ENCODE measurements around the gene SPAAR.

The SPAAR gene, protein sequence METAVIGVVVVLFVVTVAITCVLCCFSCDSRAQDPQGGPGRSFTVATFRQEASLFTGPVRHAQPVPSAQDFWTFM

DNA sequence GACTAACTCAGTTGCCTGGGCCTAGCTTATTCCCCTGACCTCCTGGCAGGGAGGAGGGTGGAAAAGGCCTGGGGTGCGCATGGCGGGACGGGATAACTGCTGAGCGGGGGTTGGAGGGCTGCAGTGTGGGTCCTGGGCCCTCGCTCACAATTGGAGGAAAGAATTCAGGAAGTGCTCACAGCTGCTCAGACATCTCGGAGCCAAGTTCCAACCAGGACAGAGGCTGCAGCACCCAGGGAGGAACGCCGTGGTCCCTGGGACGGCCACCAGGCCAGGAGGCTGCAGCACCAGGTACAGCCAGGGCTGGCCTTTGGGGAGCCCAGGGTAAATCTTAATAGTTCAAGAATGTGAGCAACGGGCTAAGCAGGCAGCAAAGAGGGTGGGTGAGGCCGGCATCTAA lies at the start of gene SPAAR:
Gene SPAAR (plus strand): TSS at position 217 of the 400 bp plus-strand sequence. CDS start 974 bp downstream, outside the sequence.
- peak within 1 kb of the TSS; percentile 71 for H3K27ac ChIP-seq
- H3K36me3 ChIP-seq (replicated peaks), result no peaks in the 10 kb centered on the region
- H3K27me3 ChIP-seq (replicated peaks), result no peaks in the 10 kb centered on the region
- TF ChIP-seq, protein P1, sequence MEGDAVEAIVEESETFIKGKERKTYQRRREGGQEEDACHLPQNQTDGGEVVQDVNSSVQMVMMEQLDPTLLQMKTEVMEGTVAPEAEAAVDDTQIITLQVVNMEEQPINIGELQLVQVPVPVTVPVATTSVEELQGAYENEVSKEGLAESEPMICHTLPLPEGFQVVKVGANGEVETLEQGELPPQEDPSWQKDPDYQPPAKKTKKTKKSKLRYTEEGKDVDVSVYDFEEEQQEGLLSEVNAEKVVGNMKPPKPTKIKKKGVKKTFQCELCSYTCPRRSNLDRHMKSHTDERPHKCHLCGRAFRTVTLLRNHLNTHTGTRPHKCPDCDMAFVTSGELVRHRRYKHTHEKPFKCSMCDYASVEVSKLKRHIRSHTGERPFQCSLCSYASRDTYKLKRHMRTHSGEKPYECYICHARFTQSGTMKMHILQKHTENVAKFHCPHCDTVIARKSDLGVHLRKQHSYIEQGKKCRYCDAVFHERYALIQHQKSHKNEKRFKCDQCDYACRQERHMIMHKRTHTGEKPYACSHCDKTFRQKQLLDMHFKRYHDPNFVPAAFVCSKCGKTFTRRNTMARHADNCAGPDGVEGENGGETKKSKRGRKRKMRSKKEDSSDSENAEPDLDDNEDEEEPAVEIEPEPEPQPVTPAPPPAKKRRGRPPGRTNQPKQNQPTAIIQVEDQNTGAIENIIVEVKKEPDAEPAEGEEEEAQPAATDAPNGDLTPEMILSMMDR (IDR thresholded peaks at IDR 0.05; ENCODE audit: low read depth, low read length, missing control alignments), result no peak
- no peak within 1 kb of the TSS for H3K4me3 ChIP-seq (ENCODE audit: low read depth, low read length)
- no peak for DNase-seq
- in situ Hi-C loops (cut with HindIII; ENCODE audit: low pct_ligation_motif_present, low sequenced_read_pairs), result no loop called here

DNA sequence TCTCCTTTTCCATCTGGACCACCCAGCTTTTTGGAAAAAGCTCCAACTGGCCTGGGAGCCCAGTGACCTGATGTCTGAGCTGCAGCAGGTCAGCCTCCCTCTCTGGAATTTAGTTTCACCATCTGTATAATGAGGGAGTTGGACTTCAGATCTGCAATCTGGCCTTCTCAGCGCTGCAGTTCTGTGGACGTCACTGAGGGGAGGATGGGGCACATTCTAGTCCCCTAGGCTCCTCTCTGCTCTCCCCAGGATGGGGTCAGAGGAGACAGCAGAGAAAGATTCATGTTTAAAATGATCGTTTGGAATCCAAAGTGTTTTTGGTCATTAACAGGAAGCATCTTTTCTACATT lies 49.3 kb upstream of the SPAAR start:
- Histone ChIP-seq H3K27me3 (replicated peaks) (peaks cover 1% of the 10 kb centered on the region), H3K36me3 (replicated peaks) (no peaks in the 10 kb centered on the region), H3K27ac (no peak overlapping the region), H3K4me3 (ENCODE audit: low read depth, low read length) (no peak overlapping the region)
- TF ChIP-seq, protein P1 (IDR thresholded peaks at IDR 0.05; ENCODE audit: low read depth, low read length, missing control alignments), result no peak
- in situ Hi-C loops (cut with HindIII; ENCODE audit: low pct_ligation_motif_present, low sequenced_read_pairs), result no loop called here
- no peak for DNase-seq

GRCh38 chr9:35861161-35861897 lies 48.0 kb upstream of the SPAAR start:
- Histone ChIP-seq H3K27ac (no peak overlapping the region), H3K4me3 (ENCODE audit: low read depth, low read length) (no peak overlapping the region), H3K36me3 (replicated peaks) (no peaks in the 10 kb centered on the region), H3K27me3 (replicated peaks) (peaks cover 1% of the 10 kb centered on the region)
- in situ Hi-C loops (cut with HindIII; ENCODE audit: low pct_ligation_motif_present, low sequenced_read_pairs), result no loop called here
- DNase-seq, result no peak
- TF ChIP-seq, protein P1 (IDR thresholded peaks at IDR 0.05; ENCODE audit: low read depth, low read length, missing control alignments), result no peak

- TF ChIP-seq, protein P1 (IDR thresholded peaks at IDR 0.05; ENCODE audit: low read depth, low read length, missing control alignments), result no peak
- in situ Hi-C loops (cut with HindIII; ENCODE audit: low pct_ligation_motif_present, low sequenced_read_pairs), result no loop called here
- Histone ChIP-seq H3K36me3 (replicated peaks) (no peaks in the 10 kb centered on the region), H3K27ac (no peak overlapping the region), H3K27me3 (replicated peaks) (peaks cover 1% of the 10 kb centered on the region), H3K4me3 (ENCODE audit: low read depth, low read length) (no peak overlapping the region)
- no peak for DNase-seq
These were observed 47.0 kb upstream of the SPAAR start for GRCh38 chr9:35862328-35862727.

GRCh38 chr9:35863583-35863982 lies 45.7 kb upstream of the SPAAR start:
- in situ Hi-C loops (cut with HindIII; ENCODE audit: low pct_ligation_motif_present, low sequenced_read_pairs), result no loop called here
- no peak overlapping the region for H3K27ac ChIP-seq

More at GRCh38 chr9:35863583-35863982, 45.7 kb upstream of the SPAAR start:
- no peaks in the 10 kb centered on the region for H3K36me3 ChIP-seq (replicated peaks)
- DNase-seq, result no peak
- TF ChIP-seq, protein P1 (IDR thresholded peaks at IDR 0.05; ENCODE audit: low read depth, low read length, missing control alignments), result no peak
- H3K4me3 ChIP-seq (ENCODE audit: low read depth, low read length), result no peak overlapping the region
- H3K27me3 ChIP-seq (replicated peaks), result peaks cover 1% of the 10 kb centered on the region
